GM12878 (cell line): ENCODE measurements around the gene DENND1A.

Experiments
- BHLHE40 ChIP-seq, 2 experiments: fragments of 450-650 bp in 1 of 2; IDR thresholded peaks; 2 replicates each; pipeline ENCODE4 v1.6.1; 2011 to 2017; ENCODE audit warnings: low read depth in 2 of 2, borderline replicate concordance in 1 of 2, improper control_type of control experiment in 1 of 2, low read length in 1 of 2, mild to moderate bottlenecking in 1 of 2
- CREB1 ChIP-seq: IDR thresholded peaks from 2 replicates; pipeline ENCODE4 v1.6.1; 2012; ENCODE audit warnings: low read depth, mild to moderate bottlenecking, inconsistent platforms
- NFYB ChIP-seq: IDR thresholded peaks from 2 replicates; pipeline ENCODE4 v1.6.1; 2011; ENCODE audit warnings: low read depth, mild to moderate bottlenecking, low read length, improper control_type of control experiment, moderate library complexity; ENCODE audit not compliant: insufficient read depth
- POLR2A ChIP-seq: IDR thresholded peaks from 2 replicates; pipeline ENCODE4 v1.6.1; 2011; ENCODE audit warnings: low read depth, mild to moderate bottlenecking, low read length
- POLR2AphosphoS5 ChIP-seq: IDR thresholded peaks from 2 replicates; pipeline ENCODE4 v1.6.1; 2011; ENCODE audit warnings: mild to moderate bottlenecking, low read length, inconsistent platforms
- RAD21 ChIP-seq: IDR thresholded peaks from 2 replicates; pipeline ENCODE4 v1.6.1; 2011; ENCODE audit warnings: mild to moderate bottlenecking, low read depth, low read length, moderate library complexity; ENCODE audit not compliant: insufficient read depth
- SUZ12 ChIP-seq: fragments of 200-600 bp; sonication (generic); IDR thresholded peaks from one replicate; pipeline ENCODE4 v1.6.1; 2018; ENCODE audit warnings: antibody characterized with exemption, mild to moderate bottlenecking; ENCODE audit not compliant: unreplicated experiment
- TAF1 ChIP-seq: IDR thresholded peaks from 2 replicates; pipeline ENCODE4 v1.6.1; 2011; ENCODE audit warnings: mild to moderate bottlenecking, low read depth, low read length, borderline replicate concordance
- TF ChIP-seq, protein P1 (sequence below), 3 experiments: IDR thresholded peaks in 2 of 3; conservative IDR thresholded peaks in 1 of 3; 2 replicates each; pipeline ENCODE4 v1.5.1; 2011; ENCODE audit warnings: low read depth in 3 of 3, low read length in 3 of 3, mild to moderate bottlenecking in 3 of 3, control low read depth in 2 of 3, moderate library complexity in 2 of 3, inconsistent platforms in 1 of 3, mixed read lengths in 1 of 3; ENCODE audit not compliant: control insufficient read depth in 2 of 3, insufficient read depth in 1 of 3; ENCODE audit errors: extremely low read depth in 1 of 3
- TF ChIP-seq, protein P2 (sequence below): IDR thresholded peaks from 2 replicates; pipeline ENCODE4 v1.6.1; 2011; ENCODE audit warnings: low read depth, low read length, improper control_type of control experiment, borderline replicate concordance
- TF ChIP-seq, protein P3 (sequence below): IDR thresholded peaks from 2 replicates; pipeline ENCODE4 v1.6.1; 2011; ENCODE audit warnings: mild to moderate bottlenecking, low read depth, low read length, moderate library complexity; ENCODE audit not compliant: insufficient replicate concordance
- TF ChIP-seq, protein P4 (sequence below): IDR thresholded peaks from 2 replicates; pipeline ENCODE4 v1.6.1; 2012; ENCODE audit warnings: low read depth, low read length, improper control_type of control experiment
- TF ChIP-seq, protein P5 (sequence below): fragments of 450-650 bp; IDR thresholded peaks from 2 replicates; pipeline ENCODE4 v1.6.1; 2017; ENCODE audit warnings: mild to moderate bottlenecking, moderate library complexity

DNA sequence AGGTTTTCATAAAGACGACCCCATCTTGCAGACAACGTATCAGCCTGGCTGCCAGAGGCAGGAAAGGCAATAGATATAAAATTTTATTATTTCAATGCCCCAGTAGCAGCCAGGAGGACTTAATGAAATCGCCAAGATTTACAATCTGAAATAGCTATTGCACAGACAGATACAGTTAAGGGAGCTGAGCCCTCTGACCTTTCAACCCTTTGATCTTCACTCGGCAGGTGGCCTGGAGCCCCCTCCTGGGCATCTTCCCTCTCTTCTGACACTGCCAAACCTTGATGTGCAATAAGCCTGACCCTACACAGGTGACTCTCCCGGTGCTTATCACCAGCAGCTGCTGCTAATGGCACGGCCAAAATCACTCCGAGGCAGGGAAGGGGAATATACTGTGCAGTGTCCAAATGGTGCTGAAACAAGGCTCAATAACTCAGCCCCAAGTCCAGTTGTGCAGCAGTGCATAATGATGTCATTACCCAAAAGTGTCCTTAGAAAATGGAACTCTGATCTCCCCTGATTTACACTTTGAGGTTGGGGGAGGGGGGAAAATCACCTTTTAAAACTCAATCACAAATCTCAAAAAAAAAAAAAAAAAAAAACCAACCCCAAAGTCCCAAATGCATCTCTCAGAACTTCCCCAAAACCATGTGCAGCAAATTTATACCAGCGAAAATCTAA lies 331.9 kb downstream of the DENND1A start:
- TF ChIP-seq POLR2AphosphoS5 (no peak), POLR2A (no peak), SUZ12 (no peak), RAD21 (no peak), NFYB (no peak), CREB1 (no peak), TAF1 (no peak), BHLHE40 (IDR thresholded peaks at IDR 0.05; ENCODE audit: borderline replicate concordance in 1 of 2, low read depth in 2 of 2, low read length in 1 of 2) (no peak)
- TF ChIP-seq, protein P1, sequence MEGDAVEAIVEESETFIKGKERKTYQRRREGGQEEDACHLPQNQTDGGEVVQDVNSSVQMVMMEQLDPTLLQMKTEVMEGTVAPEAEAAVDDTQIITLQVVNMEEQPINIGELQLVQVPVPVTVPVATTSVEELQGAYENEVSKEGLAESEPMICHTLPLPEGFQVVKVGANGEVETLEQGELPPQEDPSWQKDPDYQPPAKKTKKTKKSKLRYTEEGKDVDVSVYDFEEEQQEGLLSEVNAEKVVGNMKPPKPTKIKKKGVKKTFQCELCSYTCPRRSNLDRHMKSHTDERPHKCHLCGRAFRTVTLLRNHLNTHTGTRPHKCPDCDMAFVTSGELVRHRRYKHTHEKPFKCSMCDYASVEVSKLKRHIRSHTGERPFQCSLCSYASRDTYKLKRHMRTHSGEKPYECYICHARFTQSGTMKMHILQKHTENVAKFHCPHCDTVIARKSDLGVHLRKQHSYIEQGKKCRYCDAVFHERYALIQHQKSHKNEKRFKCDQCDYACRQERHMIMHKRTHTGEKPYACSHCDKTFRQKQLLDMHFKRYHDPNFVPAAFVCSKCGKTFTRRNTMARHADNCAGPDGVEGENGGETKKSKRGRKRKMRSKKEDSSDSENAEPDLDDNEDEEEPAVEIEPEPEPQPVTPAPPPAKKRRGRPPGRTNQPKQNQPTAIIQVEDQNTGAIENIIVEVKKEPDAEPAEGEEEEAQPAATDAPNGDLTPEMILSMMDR (IDR thresholded peaks at IDR 0.05 in 2 of 3, conservative IDR thresholded peaks at IDR 0.05 in 1 of 3; ENCODE audit: control insufficient read depth in 2 of 3, extremely low read depth in 1 of 3, insufficient read depth in 1 of 3, low read depth in 3 of 3, low read length in 3 of 3), result no peak
- TF ChIP-seq, protein P2, sequence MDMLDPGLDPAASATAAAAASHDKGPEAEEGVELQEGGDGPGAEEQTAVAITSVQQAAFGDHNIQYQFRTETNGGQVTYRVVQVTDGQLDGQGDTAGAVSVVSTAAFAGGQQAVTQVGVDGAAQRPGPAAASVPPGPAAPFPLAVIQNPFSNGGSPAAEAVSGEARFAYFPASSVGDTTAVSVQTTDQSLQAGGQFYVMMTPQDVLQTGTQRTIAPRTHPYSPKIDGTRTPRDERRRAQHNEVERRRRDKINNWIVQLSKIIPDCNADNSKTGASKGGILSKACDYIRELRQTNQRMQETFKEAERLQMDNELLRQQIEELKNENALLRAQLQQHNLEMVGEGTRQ, result no peak
- TF ChIP-seq, protein P3, sequence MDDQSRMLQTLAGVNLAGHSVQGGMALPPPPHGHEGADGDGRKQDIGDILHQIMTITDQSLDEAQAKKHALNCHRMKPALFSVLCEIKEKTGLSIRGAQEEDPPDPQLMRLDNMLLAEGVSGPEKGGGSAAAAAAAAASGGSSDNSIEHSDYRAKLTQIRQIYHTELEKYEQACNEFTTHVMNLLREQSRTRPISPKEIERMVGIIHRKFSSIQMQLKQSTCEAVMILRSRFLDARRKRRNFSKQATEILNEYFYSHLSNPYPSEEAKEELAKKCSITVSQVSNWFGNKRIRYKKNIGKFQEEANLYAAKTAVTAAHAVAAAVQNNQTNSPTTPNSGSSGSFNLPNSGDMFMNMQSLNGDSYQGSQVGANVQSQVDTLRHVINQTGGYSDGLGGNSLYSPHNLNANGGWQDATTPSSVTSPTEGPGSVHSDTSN, result no peak
- TF ChIP-seq, protein P4, sequence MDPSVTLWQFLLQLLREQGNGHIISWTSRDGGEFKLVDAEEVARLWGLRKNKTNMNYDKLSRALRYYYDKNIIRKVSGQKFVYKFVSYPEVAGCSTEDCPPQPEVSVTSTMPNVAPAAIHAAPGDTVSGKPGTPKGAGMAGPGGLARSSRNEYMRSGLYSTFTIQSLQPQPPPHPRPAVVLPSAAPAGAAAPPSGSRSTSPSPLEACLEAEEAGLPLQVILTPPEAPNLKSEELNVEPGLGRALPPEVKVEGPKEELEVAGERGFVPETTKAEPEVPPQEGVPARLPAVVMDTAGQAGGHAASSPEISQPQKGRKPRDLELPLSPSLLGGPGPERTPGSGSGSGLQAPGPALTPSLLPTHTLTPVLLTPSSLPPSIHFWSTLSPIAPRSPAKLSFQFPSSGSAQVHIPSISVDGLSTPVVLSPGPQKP, result no peak
- TF ChIP-seq, protein P5, sequence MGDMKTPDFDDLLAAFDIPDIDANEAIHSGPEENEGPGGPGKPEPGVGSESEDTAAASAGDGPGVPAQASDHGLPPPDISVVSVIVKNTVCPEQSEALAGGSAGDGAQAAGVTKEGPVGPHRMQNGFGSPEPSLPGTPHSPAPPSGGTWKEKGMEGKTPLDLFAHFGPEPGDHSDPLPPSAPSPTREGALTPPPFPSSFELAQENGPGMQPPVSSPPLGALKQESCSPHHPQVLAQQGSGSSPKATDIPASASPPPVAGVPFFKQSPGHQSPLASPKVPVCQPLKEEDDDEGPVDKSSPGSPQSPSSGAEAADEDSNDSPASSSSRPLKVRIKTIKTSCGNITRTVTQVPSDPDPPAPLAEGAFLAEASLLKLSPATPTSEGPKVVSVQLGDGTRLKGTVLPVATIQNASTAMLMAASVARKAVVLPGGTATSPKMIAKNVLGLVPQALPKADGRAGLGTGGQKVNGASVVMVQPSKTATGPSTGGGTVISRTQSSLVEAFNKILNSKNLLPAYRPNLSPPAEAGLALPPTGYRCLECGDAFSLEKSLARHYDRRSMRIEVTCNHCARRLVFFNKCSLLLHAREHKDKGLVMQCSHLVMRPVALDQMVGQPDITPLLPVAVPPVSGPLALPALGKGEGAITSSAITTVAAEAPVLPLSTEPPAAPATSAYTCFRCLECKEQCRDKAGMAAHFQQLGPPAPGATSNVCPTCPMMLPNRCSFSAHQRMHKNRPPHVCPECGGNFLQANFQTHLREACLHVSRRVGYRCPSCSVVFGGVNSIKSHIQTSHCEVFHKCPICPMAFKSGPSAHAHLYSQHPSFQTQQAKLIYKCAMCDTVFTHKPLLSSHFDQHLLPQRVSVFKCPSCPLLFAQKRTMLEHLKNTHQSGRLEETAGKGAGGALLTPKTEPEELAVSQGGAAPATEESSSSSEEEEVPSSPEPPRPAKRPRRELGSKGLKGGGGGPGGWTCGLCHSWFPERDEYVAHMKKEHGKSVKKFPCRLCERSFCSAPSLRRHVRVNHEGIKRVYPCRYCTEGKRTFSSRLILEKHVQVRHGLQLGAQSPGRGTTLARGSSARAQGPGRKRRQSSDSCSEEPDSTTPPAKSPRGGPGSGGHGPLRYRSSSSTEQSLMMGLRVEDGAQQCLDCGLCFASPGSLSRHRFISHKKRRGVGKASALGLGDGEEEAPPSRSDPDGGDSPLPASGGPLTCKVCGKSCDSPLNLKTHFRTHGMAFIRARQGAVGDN, result no peak
